ENCODE measurements around the gene UNK.

GRCh38 chr17:75854101-75854748 is 69.6 kb downstream of the UNK start:
- TF ChIP-seq POLR2A (IDR thresholded peaks at IDR 0.05) (no peak), POLR2AphosphoS5 (IDR thresholded peaks at IDR 0.05) (peak in 2 of 3 donors; percentile 24 to 39)

Measured in spleen (tissue), 3 donors.